GM12872 (cell line): Measurements from ENCODE around the gene SLAIN2.

Experiments
- CTCF ChIP-seq: IDR thresholded peaks from 3 replicates; pipeline ENCODE4 v1.5.1; 2011; ENCODE audit warnings: low read depth, mild to moderate bottlenecking, low read length, moderate library complexity; ENCODE audit not compliant: insufficient read depth

Gene SLAIN2

GRCh38 chr4:48329193-48329592, 12.1 kb upstream of the SLAIN2 start:
- TF ChIP-seq CTCF, result no peak

- TF ChIP-seq CTCF, result no peak
Observed at GRCh38 chr4:48329976-48330375, 11.4 kb upstream of the SLAIN2 start.

- no peak for TF ChIP-seq CTCF
Observed at GRCh38 chr4:48331577-48332330, 9.6 kb upstream of the SLAIN2 start.

- TF ChIP-seq CTCF, result no peak
Observed at GRCh38 chr4:48332661-48333060, 8.7 kb upstream of the SLAIN2 start.

GRCh38 chr4:48333587-48333986, 7.7 kb upstream of the SLAIN2 start:
- no peak for TF ChIP-seq CTCF

GRCh38 chr4:48334236-48334635, 7.1 kb upstream of the SLAIN2 start:
- TF ChIP-seq CTCF, result no peak

- no peak for TF ChIP-seq CTCF
Observed at GRCh38 chr4:48334900-48335384, 6.4 kb upstream of the SLAIN2 start.
